IMR-90 (cell line): ENCODE data around the gene PACC1. TPM values are rescaled to one million over a fixed set of nuclear protein-coding genes. Genes with fewer than 3 reads are reported as not detected.

Source experiments
- ATAC-seq: fragments of 200-7000 bp; cut with Tn5 transposase; 2 replicates; pipeline ENCODE4 v1.9.1; 2020; ENCODE audit warnings: low read depth, mild to moderate bottlenecking, moderate library complexity
- BruUV-seq: library from RNA; stranded (reverse); fragments of 400-500 nt; replicated peaks from 2 replicates; lab custom pipeline; 2021; lab: Mats Ljungman, UMichigan
- CTCF ChIA-PET: fragments of 300-600 bp; formaldehyde crosslinking; extraction: SDS; loops from one replicate; lab custom pipeline; 2021; ENCODE audit warnings: antibody characterized with exemption; lab: Yijun Ruan, JAX
- POLR2A ChIA-PET: fragments of 300-600 bp; sonication (Branson Sonifier 250); formaldehyde crosslinking; loops from one replicate; lab custom pipeline; 2022; ENCODE audit warnings: antibody characterized with exemption; ENCODE audit not compliant: unreplicated experiment; lab: Charles Lee
- DNase-seq: peaks from one replicate; pipeline ENCODE4 v3.0.0; 2013
- H2AFZ ChIP-seq: replicated peaks from 2 replicates; pipeline ENCODE3; 2013; ENCODE audit warnings: low read length, mild to moderate bottlenecking; ENCODE audit not compliant: poor library complexity
- H2AK5ac ChIP-seq: 2 replicates; pipeline ENCODE4 v1.6.1; 2013; ENCODE audit warnings: low read depth, low read length, inconsistent platforms
- H2AK9ac ChIP-seq: replicated peaks from 2 replicates; pipeline ENCODE3; 2013; ENCODE audit warnings: mild to moderate bottlenecking, low read depth, low read length, moderate library complexity; ENCODE audit not compliant: poor library complexity
- H2BK120ac ChIP-seq: 2 replicates; pipeline ENCODE4 v1.6.1; 2013; ENCODE audit warnings: low read depth, low read length, inconsistent platforms
- H2BK15ac ChIP-seq: 3 replicates; pipeline ENCODE4 v1.6.1; 2013; ENCODE audit warnings: low read depth, low read length, inconsistent platforms
- H2BK20ac ChIP-seq: 2 replicates; pipeline ENCODE4 v1.6.1; 2013; ENCODE audit warnings: low read depth, mild to moderate bottlenecking, inconsistent platforms, low read length, moderate library complexity
- H2BK5ac ChIP-seq: 2 replicates; pipeline ENCODE4 v1.6.1; 2013; ENCODE audit warnings: mild to moderate bottlenecking, low read depth, low read length, inconsistent platforms; ENCODE audit not compliant: poor library complexity, severe bottlenecking
- H3K14ac ChIP-seq: replicated peaks from 2 replicates; pipeline ENCODE4 v1.6.1; 2013; ENCODE audit warnings: low read depth, low read length, inconsistent platforms
- H3K18ac ChIP-seq: 2 replicates; pipeline ENCODE4 v1.6.1; 2013; ENCODE audit warnings: low read depth, low read length, control low read depth
- H3K23ac ChIP-seq: 2 replicates; pipeline ENCODE4 v1.6.1; 2013; ENCODE audit warnings: low read depth, low read length, inconsistent platforms
- H3K27ac ChIP-seq: 2 replicates; pipeline ENCODE4 v1.5.1; 2013; ENCODE audit warnings: mild to moderate bottlenecking, control low read depth, low read length; ENCODE audit not compliant: insufficient read depth
- H3K27me3 ChIP-seq: 2 replicates; pipeline ENCODE4 v1.6.1; 2013; ENCODE audit warnings: low read length; ENCODE audit not compliant: control insufficient read depth, insufficient read depth
- H3K36me3 ChIP-seq: 2 replicates; pipeline ENCODE4 v1.6.1; 2013; ENCODE audit warnings: low read length, mixed read lengths; ENCODE audit not compliant: control insufficient read depth, insufficient read depth
- H3K4ac ChIP-seq: 2 replicates; pipeline ENCODE4 v1.6.1; 2013; ENCODE audit warnings: low read depth, low read length, inconsistent platforms
- H3K4me1 ChIP-seq: 2 replicates; pipeline ENCODE4 v1.6.1; 2013; ENCODE audit warnings: low read length, mixed read lengths; ENCODE audit not compliant: control insufficient read depth, insufficient read depth
- H3K4me2 ChIP-seq: 2 replicates; pipeline ENCODE4 v1.6.1; 2013; ENCODE audit warnings: low read depth, mild to moderate bottlenecking, control low read depth, low read length, moderate library complexity
- H3K4me3 ChIP-seq: 2 replicates; pipeline ENCODE4 v1.5.1; 2013; ENCODE audit warnings: low read depth, mild to moderate bottlenecking, control low read depth, low read length, moderate library complexity; ENCODE audit not compliant: insufficient read depth
- H3K56ac ChIP-seq: 2 replicates; pipeline ENCODE4 v1.6.1; 2013; ENCODE audit warnings: low read length, inconsistent platforms; ENCODE audit not compliant: insufficient read depth; ENCODE audit errors: extremely low read depth
- H3K79me1 ChIP-seq, 2 experiments: 2 replicates each; pipeline ENCODE4 v1.6.1; 2013; ENCODE audit warnings: low read length in 2 of 2, inconsistent platforms in 1 of 2, low read depth in 1 of 2
- H3K9ac ChIP-seq: 2 replicates; pipeline ENCODE4 v1.6.1; 2013; ENCODE audit warnings: low read depth, low read length, control low read depth
- H3K9me1 ChIP-seq: 2 replicates; pipeline ENCODE4 v1.6.1; 2013; ENCODE audit warnings: low read length, inconsistent platforms; ENCODE audit not compliant: insufficient read depth
- H3K9me3 ChIP-seq: 2 replicates; pipeline ENCODE4 v1.6.1; 2013; ENCODE audit warnings: low read length; ENCODE audit not compliant: control insufficient read depth, insufficient read depth
- H4K20me1 ChIP-seq: 2 replicates; pipeline ENCODE4 v1.6.1; 2013; ENCODE audit warnings: low read length, inconsistent platforms; ENCODE audit not compliant: insufficient read depth
- H4K5ac ChIP-seq: 2 replicates; pipeline ENCODE4 v1.6.1; 2013; ENCODE audit warnings: mild to moderate bottlenecking, low read depth, low read length, control low read depth
- H4K8ac ChIP-seq, 2 experiments: 2 replicates each; pipeline ENCODE4 v1.6.1; 2013; ENCODE audit warnings: low read depth in 2 of 2, low read length in 2 of 2, control low read depth in 1 of 2, inconsistent platforms in 1 of 2
- H4K91ac ChIP-seq: 2 replicates; pipeline ENCODE4 v1.6.1; 2013; ENCODE audit warnings: low read depth, low read length, inconsistent platforms; ENCODE audit not compliant: insufficient read depth
- POLR2A ChIP-seq: IDR thresholded peaks from 2 replicates; pipeline ENCODE4 v1.6.1; 2012; ENCODE audit warnings: mild to moderate bottlenecking, low read depth, low read length
- RAD21 ChIP-seq: IDR thresholded peaks from 2 replicates; pipeline ENCODE4 v1.6.1; 2012; ENCODE audit warnings: low read length, improper control_type of control experiment
- RFX5 ChIP-seq: IDR thresholded peaks from 2 replicates; pipeline ENCODE4 v1.8.0; 2012; ENCODE audit warnings: low read depth, mild to moderate bottlenecking, low read length, moderate library complexity
- SMC3 ChIP-seq: fragments of 150-350 bp; IDR thresholded peaks from 2 replicates; pipeline ENCODE4 v1.6.1; 2016; ENCODE audit warnings: low read depth, mild to moderate bottlenecking, antibody characterized with exemption, low read length, moderate library complexity
- WGBS, 2 experiments: methylation state at CpG; one replicate each; pipeline versions ENCODE4 v1.1.5 to v1.1.7; 2013; ENCODE audit warnings: missing lambda C conversion rate in 2 of 2; ENCODE audit not compliant: insufficient read length in 1 of 2; ENCODE audit errors: extremely low coverage in 2 of 2; 5-methylcytosine and 5-hydroxymethylcytosine counted together
- dilution Hi-C: fragments of 300-500 bp; cut with HindIII; formaldehyde crosslinking; loops from one replicate; pipeline ENCODE4 v1.14.3; 2018; ENCODE audit warnings: low sequenced_read_pairs; ENCODE audit not compliant: unreplicated experiment
- in situ Hi-C: fragments of 300-500 bp; cut with MboI; formaldehyde crosslinking; loops from 3 replicates; pipeline ENCODE4 v1.14.3; 2019; ENCODE audit warnings: low sequenced_read_pairs, inconsistent platforms, mixed read lengths
- intact Hi-C: fragments of 100-400 bp; cut with micrococcal nuclease; formaldehyde crosslinking; loops from 2 replicates; pipeline ENCODE4 v1.10.0; 2022
- polyA plus RNA-seq, 3 experiments: library from polyadenylated mRNA; depleted of rRNA; stranded (reverse); fragments of >200 nt; gene quantifications; 2 replicates each; pipeline ENCODE4 v1.2.3, GENCODE V29; 2012; ENCODE audit warnings: low replicate concordance in 1 of 3
- total RNA-seq: library from RNA; depleted of rRNA; stranded (reverse); fragments of >200 nt; gene quantifications from 2 replicates; pipeline ENCODE4 v1.2.3, GENCODE V29; 2012
- TF ChIP-seq, protein P1 (sequence below): fragments of 150-350 bp; IDR thresholded peaks from 2 replicates; pipeline ENCODE4 v1.6.1; 2016; ENCODE audit warnings: low read depth, mild to moderate bottlenecking, low read length, moderate library complexity, borderline replicate concordance

Gene PACC1
- total and polyA plus RNA-seq, 2 of the 4 experiments (the other 2 are of a cell fraction): 8.6 to 13.4 TPM

DNA sequence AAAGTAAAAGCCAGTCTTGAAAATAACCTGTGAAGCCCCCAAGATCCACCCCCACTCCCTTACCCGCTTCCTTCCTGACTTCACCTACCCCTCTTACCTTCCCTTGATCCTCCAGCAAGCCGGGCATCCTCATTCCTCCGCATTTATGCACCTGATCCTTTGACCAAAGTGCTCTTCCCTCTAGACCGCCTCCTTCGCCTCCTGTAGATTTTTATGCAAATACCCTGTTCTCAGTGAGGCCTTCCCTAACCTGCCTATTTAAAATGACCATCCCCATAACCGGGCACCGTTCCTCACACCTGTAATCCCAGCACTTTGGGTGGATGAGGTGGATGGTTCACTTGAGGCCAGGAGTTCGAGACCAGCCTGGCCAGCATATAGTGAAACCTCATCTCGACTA, 17.0 kb upstream of the PACC1 start:
- Histone ChIP-seq H3K4ac (no peak overlapping the region), H3K36me3 (no peaks in the 10 kb centered on the region), H3K79me1 (peaks cover 13 to 31% of the 10 kb centered on the region in 2 experiments), H4K5ac (no peak overlapping the region), H4K8ac (no peak overlapping the region; a peak in 1 of 4 replicates), H2BK15ac (no peak overlapping the region), H3K4me1 (peaks cover 13% of the 10 kb centered on the region; the same call in 1 of the 2 replicates), H3K14ac (no peak overlapping the region), H3K23ac (no peak overlapping the region), H3K27ac (no peak overlapping the region), H4K20me1 (peaks cover 12% of the 10 kb centered on the region; the same call in 1 of the 2 replicates), H3K27me3 (peaks cover 2% of the 10 kb centered on the region; the same call in 1 of the 2 replicates), H3K18ac (no peak overlapping the region; the same call in 1 of the 2 replicates), H3K9ac (no peak overlapping the region), H2AK5ac (no peak overlapping the region), H4K91ac (no peak overlapping the region), H2AK9ac (no peak overlapping the region), H2AFZ (no peak overlapping the region), H3K56ac (no peak overlapping the region), H2BK5ac (no peak overlapping the region), H3K4me2 (no peak overlapping the region), H3K4me3 (no peak overlapping the region), H3K9me1 (0 out of 2 replicates have a peak, but pooled peaks cover 3% of the 10 kb centered on the region), H3K9me3 (no peaks in the 10 kb centered on the region), H2BK120ac (no peak overlapping the region), H2BK20ac (no peak overlapping the region)
- in situ Hi-C loops: no loop called here
- WGBS, 2 experiments: 83% methylated on average over 2 of the region's 9 CpGs; no CpG with 5 or more reads in 1 of the 2 experiments
- ChIA-PET CTCF (interaction anchor here (1.3 kb wide), 1 partner anchor 24 kb away, joined by 7 read pairs; no protein-coding TSS in a partner anchor), POLR2A (no interaction called here)
- dilution Hi-C loops: no loop called here
- intact Hi-C loops: no loop called here
- DNase-seq (no peak), ATAC-seq (no peak)
- no TSS peak for BruUV-seq
- TF ChIP-seq SMC3: no peak
- no peak for TF ChIP-seq RAD21
- TF ChIP-seq, protein P1, sequence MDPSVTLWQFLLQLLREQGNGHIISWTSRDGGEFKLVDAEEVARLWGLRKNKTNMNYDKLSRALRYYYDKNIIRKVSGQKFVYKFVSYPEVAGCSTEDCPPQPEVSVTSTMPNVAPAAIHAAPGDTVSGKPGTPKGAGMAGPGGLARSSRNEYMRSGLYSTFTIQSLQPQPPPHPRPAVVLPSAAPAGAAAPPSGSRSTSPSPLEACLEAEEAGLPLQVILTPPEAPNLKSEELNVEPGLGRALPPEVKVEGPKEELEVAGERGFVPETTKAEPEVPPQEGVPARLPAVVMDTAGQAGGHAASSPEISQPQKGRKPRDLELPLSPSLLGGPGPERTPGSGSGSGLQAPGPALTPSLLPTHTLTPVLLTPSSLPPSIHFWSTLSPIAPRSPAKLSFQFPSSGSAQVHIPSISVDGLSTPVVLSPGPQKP: no peak
- no peak for TF ChIP-seq POLR2A
- no peak for TF ChIP-seq RFX5
